MG63 (cell line): ENCODE data around the gene RUVBL2. TPM values are rescaled to one million over a fixed set of nuclear protein-coding genes. Genes with fewer than 3 reads are reported as not detected.
"Not testable (repeated sequence)": the region's sequence is repeated elsewhere in the genome, so short reads cannot be mapped to it uniquely, and the experiment has no call there.

Experiments
- DNase-seq: peaks from one replicate; pipeline ENCODE4 v3.0.0-alpha.2; 2020
- H3K27me3 ChIP-seq: fragments of 250-450 bp; sonication (Bioruptor Pico); 2 replicates; pipeline ENCODE4 v1.5.1; 2020; ENCODE audit warnings: mild to moderate bottlenecking, moderate library complexity
- H3K36me3 ChIP-seq: fragments of 250-450 bp; sonication (Bioruptor Pico); 2 replicates; pipeline ENCODE4 v1.5.1; 2020; ENCODE audit warnings: mild to moderate bottlenecking, moderate library complexity
- H3K4me3 ChIP-seq: fragments of 250-450 bp; sonication (Bioruptor Pico); 2 replicates; pipeline ENCODE4 v1.5.1; 2020; ENCODE audit warnings: mild to moderate bottlenecking, moderate library complexity
- H3K9me3 ChIP-seq: fragments of 250-450 bp; sonication (Bioruptor Pico); 2 replicates; pipeline ENCODE4 v1.5.1; 2020; ENCODE audit warnings: mild to moderate bottlenecking, moderate library complexity
- total RNA-seq: library from RNA; depleted of rRNA; stranded (reverse); fragments of >200 nt; shearing (Covaris generic); gene quantifications from 2 replicates; pipeline ENCODE4 v1.2.3, GENCODE V29; 2014; ENCODE audit warnings: low replicate concordance

Gene RUVBL2
- total RNA-seq, 1 experiment from 2014 or later: 644 TPM

GRCh38 chr19:48997972-48998371 lies 4.3 kb downstream of the RUVBL2 start:
- Histone ChIP-seq H3K27me3 (no peaks in the 10 kb centered on the region), H3K36me3 (peaks cover 53% of the 10 kb centered on the region), H3K9me3 (no peaks in the 10 kb centered on the region), H3K4me3 (no peak overlapping the region)
- DNase-seq: peak; percentile 55

GRCh38 chr19:48999481-49000325 lies 6.0 kb downstream of the RUVBL2 start:
- no peak overlapping the region for H3K4me3 ChIP-seq
- H3K27me3 ChIP-seq: no peaks in the 10 kb centered on the region
- H3K9me3 ChIP-seq: no peaks in the 10 kb centered on the region
- DNase-seq: no peak
- peaks cover 68% of the 10 kb centered on the region for H3K36me3 ChIP-seq

- H3K4me3 ChIP-seq: no peak overlapping the region
- H3K36me3 ChIP-seq: peaks cover 84% of the 10 kb centered on the region
- DNase-seq: no peak
- H3K9me3 ChIP-seq: no peaks in the 10 kb centered on the region
- no peaks in the 10 kb centered on the region for H3K27me3 ChIP-seq
Measured at GRCh38 chr19:49004133-49004532, 10.4 kb downstream of the RUVBL2 start.

GRCh38 chr19:49004964-49005614 lies 11.4 kb downstream of the RUVBL2 start:
- Histone ChIP-seq H3K36me3 (peaks cover 82% of the 10 kb centered on the region), H3K9me3 (no peaks in the 10 kb centered on the region), H3K4me3 (no peak overlapping the region), H3K27me3 (no peaks in the 10 kb centered on the region)
- no peak for DNase-seq

GRCh38 chr19:49006905-49007304 lies 13.2 kb downstream of the RUVBL2 start:
- H3K9me3 ChIP-seq: no peaks in the 10 kb centered on the region
- peaks cover 82% of the 10 kb centered on the region for H3K36me3 ChIP-seq
- DNase-seq: no peak
- H3K4me3 ChIP-seq: no peak overlapping the region
- no peaks in the 10 kb centered on the region for H3K27me3 ChIP-seq

GRCh38 chr19:49009828-49010227 lies 16.1 kb downstream of the RUVBL2 start:
- no peak for DNase-seq
- H3K27me3 ChIP-seq: no peaks in the 10 kb centered on the region
- H3K9me3 ChIP-seq: no peaks in the 10 kb centered on the region
- no peak overlapping the region for H3K4me3 ChIP-seq
- peaks cover 81% of the 10 kb centered on the region for H3K36me3 ChIP-seq

GRCh38 chr19:49010453-49010852 lies 16.8 kb downstream of the RUVBL2 start:
- no peak for DNase-seq
- peaks cover 82% of the 10 kb centered on the region for H3K36me3 ChIP-seq
- no peak overlapping the region for H3K4me3 ChIP-seq

GRCh38 chr19:49011194-49011593 lies 17.5 kb downstream of the RUVBL2 start:
- H3K27me3 ChIP-seq: no peaks in the 10 kb centered on the region
- DNase-seq: no peak
- H3K9me3 ChIP-seq: no peaks in the 10 kb centered on the region
- H3K4me3 ChIP-seq: no peak overlapping the region
- H3K36me3 ChIP-seq: peaks cover 80% of the 10 kb centered on the region

More at GRCh38 chr19:49010453-49010852, 16.8 kb downstream of the RUVBL2 start:
- no peaks in the 10 kb centered on the region for H3K9me3 ChIP-seq
- H3K27me3 ChIP-seq: no peaks in the 10 kb centered on the region

GRCh38 chr19:49014123-49014869 lies 20.6 kb downstream of the RUVBL2 start:
- H3K36me3 ChIP-seq: peaks cover 56% of the 10 kb centered on the region
- no peaks in the 10 kb centered on the region for H3K9me3 ChIP-seq
- no peak overlapping the region for H3K4me3 ChIP-seq
- DNase-seq: no peak
- H3K27me3 ChIP-seq: peaks cover 6% of the 10 kb centered on the region

GRCh38 chr19:49014870-49015255 lies 21.2 kb downstream of the RUVBL2 start:
- Histone ChIP-seq H3K4me3 (no peak overlapping the region), H3K9me3 (no peaks in the 10 kb centered on the region), H3K27me3 (peaks cover 11% of the 10 kb centered on the region), H3K36me3 (peaks cover 51% of the 10 kb centered on the region)
- no peak for DNase-seq

- no peak for DNase-seq
- no peak overlapping the region for H3K4me3 ChIP-seq
- no peaks in the 10 kb centered on the region for H3K9me3 ChIP-seq
- H3K27me3 ChIP-seq: peaks cover 11% of the 10 kb centered on the region
- H3K36me3 ChIP-seq: peaks cover 41% of the 10 kb centered on the region
Measured at GRCh38 chr19:49016067-49016839, 22.6 kb downstream of the RUVBL2 start.

- Histone ChIP-seq H3K9me3 (no peaks in the 10 kb centered on the region), H3K4me3 (no peak within 1 kb of the TSS), H3K36me3 (peaks cover 35% of the 10 kb centered on the region), H3K27me3 (peaks cover 11% of the 10 kb centered on the region)
- no peak for DNase-seq
Measured at GRCh38 chr19:49017041-49017665, 23.5 kb downstream of the RUVBL2 start, which contains the start of gene LHB. LHB (minus strand) TSS chr19:49017091; CDS start chr19:49017081, 10 bp downstream.

- H3K9me3 ChIP-seq: no peaks in the 10 kb centered on the region
- peak; percentile 60 for DNase-seq
- H3K36me3 ChIP-seq: peaks cover 28% of the 10 kb centered on the region
- no peak overlapping the region for H3K4me3 ChIP-seq
- H3K27me3 ChIP-seq: peaks cover 11% of the 10 kb centered on the region
Measured at GRCh38 chr19:49017666-49018351, 24.1 kb downstream of the RUVBL2 start.

GRCh38 chr19:49018388-49019241 lies 24.9 kb downstream of the RUVBL2 start:
- Histone ChIP-seq H3K27me3 (peaks cover 11% of the 10 kb centered on the region), H3K36me3 (peaks cover 24% of the 10 kb centered on the region)
- DNase-seq, H3K9me3 ChIP-seq, H3K4me3 ChIP-seq: not testable (repeated sequence)
